IPS-20b (cell line): ENCODE data around the gene CBFA2T2.

Experiments used
- H3K27ac ChIP-seq: one replicate; pipeline ENCODE4 v1.5.1; 2013; ENCODE audit warnings: low read length
- H3K27me3 ChIP-seq: 2 replicates; pipeline ENCODE4 v1.6.1; 2013; ENCODE audit warnings: mild to moderate bottlenecking, low read length, inconsistent platforms; ENCODE audit not compliant: insufficient read depth
- H3K36me3 ChIP-seq: 2 replicates; pipeline ENCODE4 v1.6.1; 2013; ENCODE audit warnings: low read depth, mild to moderate bottlenecking, inconsistent platforms, low read length, moderate library complexity; ENCODE audit not compliant: insufficient read depth
- H3K4me1 ChIP-seq: 2 replicates; pipeline ENCODE4 v1.6.1; 2013; ENCODE audit warnings: mild to moderate bottlenecking, control low read depth, inconsistent platforms, low read length, moderate library complexity; ENCODE audit not compliant: insufficient read depth
- H3K4me3 ChIP-seq: 2 replicates; pipeline ENCODE4 v1.5.1; 2013; ENCODE audit warnings: mild to moderate bottlenecking, low read length, inconsistent platforms
- H3K9ac ChIP-seq: 2 replicates; pipeline ENCODE4 v1.6.1; 2013; ENCODE audit warnings: low read depth, mild to moderate bottlenecking, inconsistent platforms, low read length, moderate library complexity
- H3K9me3 ChIP-seq: 2 replicates; pipeline ENCODE4 v1.6.1; 2013; ENCODE audit warnings: mild to moderate bottlenecking, low read depth, low read length, inconsistent platforms; ENCODE audit not compliant: insufficient read depth

The CBFA2T2 gene

DNA sequence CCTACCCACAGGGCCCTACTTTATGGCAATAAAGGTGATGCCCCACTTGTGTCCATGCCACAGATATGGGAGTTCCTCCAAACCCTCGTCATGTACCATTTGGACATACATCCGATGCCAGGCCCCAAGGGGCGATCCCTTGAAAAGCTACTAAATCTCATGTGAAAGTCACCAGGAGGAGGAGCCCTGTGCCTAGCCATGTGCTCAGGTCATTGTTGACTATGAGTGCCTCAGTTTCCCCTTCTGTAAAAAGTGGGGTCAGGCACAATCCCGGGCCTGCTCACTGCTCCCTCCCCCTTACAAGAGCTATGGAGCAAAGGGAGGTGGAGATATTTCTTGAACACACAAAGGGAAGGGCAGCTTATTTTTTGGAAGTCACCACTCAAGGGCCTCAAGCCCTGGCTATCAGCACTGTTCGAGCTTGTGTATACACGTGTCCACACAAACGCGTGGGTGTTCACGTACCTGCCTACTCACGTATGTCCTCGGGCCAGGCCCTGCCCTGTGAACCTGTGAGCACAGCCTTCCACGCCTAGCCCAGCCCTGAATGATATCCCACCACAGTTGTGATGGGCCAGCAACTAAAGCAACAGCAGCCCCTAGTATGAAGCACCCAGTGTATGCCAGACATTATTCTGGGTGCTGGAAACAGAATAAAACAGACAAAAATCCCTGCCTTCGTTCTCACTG, 178.7 kb downstream of the CBFA2T2 start:
- Histone ChIP-seq H3K36me3 (peaks cover 19% of the 10 kb centered on the region), H3K27me3 (peaks cover 19% of the 10 kb centered on the region), H3K4me3 (no peak overlapping the region), H3K4me1 (peaks cover 19% of the 10 kb centered on the region; the same call in 1 of the 2 replicates), H3K9me3 (no peaks in the 10 kb centered on the region), H3K27ac (no peak overlapping the region), H3K9ac (no peak overlapping the region)

- H3K9ac ChIP-seq, result no peak overlapping the region
Observed at GRCh38 chr20:33669224-33669623, 179.3 kb downstream of the CBFA2T2 start.

DNA sequence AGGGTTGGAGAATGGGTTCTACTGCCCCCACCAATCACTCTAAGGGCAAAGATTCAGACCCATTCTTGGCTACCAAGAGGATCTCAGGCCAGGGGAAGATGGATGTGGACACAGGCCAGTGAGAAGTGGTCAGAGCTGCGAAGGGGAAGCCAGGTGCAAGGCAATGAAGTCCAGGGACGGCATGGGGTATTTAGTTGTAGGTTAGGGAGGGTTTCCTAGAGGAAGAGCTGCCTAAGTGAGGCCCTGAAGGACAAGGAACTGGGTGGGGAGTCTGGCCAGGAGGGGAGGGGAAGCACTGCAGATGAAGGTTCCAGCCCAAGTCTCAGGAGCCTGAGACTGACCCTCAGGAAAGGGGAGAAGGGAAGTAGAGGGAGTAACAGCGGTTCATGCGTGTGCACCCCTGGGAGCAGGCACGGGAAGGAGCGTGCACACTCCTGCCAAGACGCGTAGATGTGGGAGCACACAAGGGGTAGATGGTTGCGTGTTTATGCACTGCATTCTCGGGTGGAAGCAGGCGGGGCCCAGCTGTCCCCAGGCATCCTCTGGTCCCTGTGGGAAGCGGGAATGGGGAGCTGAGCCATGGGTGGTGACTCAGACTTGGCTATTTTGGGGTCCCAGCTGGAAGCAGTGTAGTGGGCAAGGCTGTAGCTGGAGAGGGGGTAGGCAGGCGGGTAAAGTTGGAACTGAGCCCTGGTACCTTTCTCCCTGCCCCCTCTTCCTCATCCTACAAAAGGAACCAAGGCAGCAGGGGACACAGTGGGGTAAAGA, 180.2 kb downstream of the CBFA2T2 start:
- H3K4me3 ChIP-seq, result no peak overlapping the region
- H3K36me3 ChIP-seq, result peaks cover 19% of the 10 kb centered on the region
- no peak overlapping the region for H3K9ac ChIP-seq
- no peaks in the 10 kb centered on the region for H3K9me3 ChIP-seq
- H3K27ac ChIP-seq, result no peak overlapping the region
- peaks cover 8% of the 10 kb centered on the region for H3K27me3 ChIP-seq
- peaks cover 17% of the 10 kb centered on the region for H3K4me1 ChIP-seq

More at GRCh38 chr20:33669224-33669623, 179.3 kb downstream of the CBFA2T2 start:
- H3K27ac ChIP-seq, result no peak overlapping the region
- peaks cover 17% of the 10 kb centered on the region; the same call in 1 of the 2 replicates for H3K4me1 ChIP-seq
- H3K4me3 ChIP-seq, result no peak overlapping the region
- no peaks in the 10 kb centered on the region for H3K9me3 ChIP-seq
- H3K27me3 ChIP-seq, result peaks cover 17% of the 10 kb centered on the region
- peaks cover 19% of the 10 kb centered on the region for H3K36me3 ChIP-seq

DNA sequence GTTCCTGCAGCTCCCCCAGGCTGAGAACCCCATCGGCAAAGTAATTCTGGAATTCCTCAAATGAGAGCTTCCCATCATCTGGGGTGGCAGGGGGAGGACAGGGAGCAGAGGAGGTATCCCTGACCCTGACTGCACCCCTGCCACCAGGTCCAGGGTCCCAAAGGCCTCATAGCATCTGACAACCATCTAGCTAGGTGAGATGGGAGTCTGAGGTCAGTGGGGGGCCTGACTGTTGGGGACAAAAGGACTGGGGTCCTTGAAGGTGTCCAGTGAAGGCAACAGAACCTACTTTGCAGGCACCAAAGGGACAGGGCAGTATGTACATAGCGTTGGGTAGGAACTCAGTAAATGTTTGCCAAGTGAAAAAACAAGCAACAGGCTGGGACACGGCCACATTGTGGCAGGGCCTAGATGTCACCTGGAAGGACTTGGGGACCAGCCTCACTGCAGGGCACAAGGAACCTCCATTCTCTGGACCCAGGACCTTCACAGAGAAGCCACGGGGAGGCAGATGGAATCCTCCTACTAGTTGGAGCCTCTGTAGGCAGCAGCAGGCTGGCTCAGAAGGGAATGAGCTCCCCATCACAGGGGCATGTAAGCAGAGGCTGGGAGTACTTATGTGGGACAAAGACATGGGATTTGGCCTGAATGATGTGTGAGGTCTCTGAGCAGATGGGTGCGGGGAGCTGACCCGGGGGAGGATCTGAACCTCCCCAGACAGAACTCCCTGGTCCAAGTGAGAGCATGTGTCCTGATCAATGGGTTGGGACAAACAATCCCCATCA, 181.0 kb downstream of the CBFA2T2 start:
- peaks cover 22% of the 10 kb centered on the region for H3K4me1 ChIP-seq
- H3K27ac ChIP-seq, result no peak overlapping the region

DNA sequence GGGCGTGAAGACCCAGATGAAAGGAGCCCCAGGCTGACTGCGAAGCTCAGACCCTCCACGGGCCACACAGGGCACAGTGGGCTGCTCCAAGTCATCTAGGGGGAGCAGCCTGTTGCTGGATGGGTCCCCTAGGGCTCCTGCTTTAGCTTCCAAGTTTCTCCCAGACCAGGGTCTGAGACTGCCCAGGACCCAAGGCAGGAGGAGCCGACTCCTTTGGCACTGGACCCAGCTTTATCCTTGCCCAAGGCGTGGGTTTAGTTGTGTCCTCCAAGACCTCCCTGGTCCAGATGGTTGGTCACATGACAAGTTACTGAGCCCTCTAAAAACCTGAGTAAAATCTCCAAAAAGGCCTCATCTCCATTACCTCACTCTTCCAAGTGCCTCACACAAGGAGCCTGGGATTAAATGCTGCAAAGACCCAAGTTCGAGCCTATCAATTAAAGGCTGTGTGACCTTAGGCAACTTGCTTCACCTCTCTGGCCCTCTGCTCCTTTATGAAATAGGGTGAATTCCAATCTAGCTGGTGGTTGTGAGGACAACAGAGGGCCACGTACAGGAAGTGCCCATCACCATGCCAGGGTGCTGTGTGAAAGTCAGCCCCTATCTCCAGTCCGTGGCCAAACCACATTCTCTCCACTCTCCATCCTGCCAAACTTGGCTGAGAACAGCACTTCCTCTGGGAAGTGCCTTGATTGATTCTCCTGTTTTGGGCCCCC, 181.8 kb downstream of the CBFA2T2 start:
- H3K9ac ChIP-seq, result no peak overlapping the region
- H3K9me3 ChIP-seq, result no peaks in the 10 kb centered on the region
- H3K4me3 ChIP-seq, result no peak overlapping the region
- H3K27ac ChIP-seq, result no peak overlapping the region
- peaks cover 25% of the 10 kb centered on the region for H3K36me3 ChIP-seq
- H3K27me3 ChIP-seq, result peaks cover 8% of the 10 kb centered on the region
- H3K4me1 ChIP-seq, result peaks cover 17% of the 10 kb centered on the region

More for the DNA sequence above, 181.0 kb downstream of the CBFA2T2 start:
- Histone ChIP-seq H3K36me3 (peaks cover 19% of the 10 kb centered on the region), H3K27me3 (peaks cover 8% of the 10 kb centered on the region), H3K9ac (no peak overlapping the region), H3K9me3 (no peaks in the 10 kb centered on the region), H3K4me3 (no peak overlapping the region)

GRCh38 chr20:33672426-33673113, 182.7 kb downstream of the CBFA2T2 start:
- Histone ChIP-seq H3K9ac (no peak overlapping the region; the same call in 1 of the 2 replicates), H3K4me1 (peaks cover 17% of the 10 kb centered on the region), H3K9me3 (no peaks in the 10 kb centered on the region), H3K4me3 (peak overlapping the region; percentile 84), H3K27me3 (peaks cover 4% of the 10 kb centered on the region), H3K36me3 (peaks cover 33% of the 10 kb centered on the region), H3K27ac (no peak overlapping the region)

DNA sequence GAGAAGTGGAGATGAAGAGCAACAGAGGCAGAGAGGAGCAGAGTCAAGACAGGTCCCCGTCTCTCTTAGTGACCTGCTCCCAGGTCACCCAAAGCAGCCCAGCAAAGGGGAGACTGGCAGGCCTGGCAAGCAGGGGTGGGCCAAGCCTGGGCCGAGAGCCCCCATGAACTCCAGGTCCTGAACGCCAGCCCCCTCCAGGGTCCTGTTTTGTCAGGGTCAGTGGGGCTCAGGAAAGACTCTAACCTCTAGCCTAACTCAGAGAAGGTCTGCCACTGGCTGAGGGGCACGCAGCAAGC, 183.2 kb downstream of the CBFA2T2 start:
- Histone ChIP-seq H3K9ac (peak overlapping the region; percentile 73; the same call in 1 of the 2 replicates), H3K4me1 (peaks cover 17% of the 10 kb centered on the region), H3K27ac (no peak overlapping the region), H3K9me3 (no peaks in the 10 kb centered on the region), H3K27me3 (no peaks in the 10 kb centered on the region; the same call in 1 of the 2 replicates), H3K36me3 (peaks cover 38% of the 10 kb centered on the region), H3K4me3 (peak overlapping the region; percentile 84)

DNA sequence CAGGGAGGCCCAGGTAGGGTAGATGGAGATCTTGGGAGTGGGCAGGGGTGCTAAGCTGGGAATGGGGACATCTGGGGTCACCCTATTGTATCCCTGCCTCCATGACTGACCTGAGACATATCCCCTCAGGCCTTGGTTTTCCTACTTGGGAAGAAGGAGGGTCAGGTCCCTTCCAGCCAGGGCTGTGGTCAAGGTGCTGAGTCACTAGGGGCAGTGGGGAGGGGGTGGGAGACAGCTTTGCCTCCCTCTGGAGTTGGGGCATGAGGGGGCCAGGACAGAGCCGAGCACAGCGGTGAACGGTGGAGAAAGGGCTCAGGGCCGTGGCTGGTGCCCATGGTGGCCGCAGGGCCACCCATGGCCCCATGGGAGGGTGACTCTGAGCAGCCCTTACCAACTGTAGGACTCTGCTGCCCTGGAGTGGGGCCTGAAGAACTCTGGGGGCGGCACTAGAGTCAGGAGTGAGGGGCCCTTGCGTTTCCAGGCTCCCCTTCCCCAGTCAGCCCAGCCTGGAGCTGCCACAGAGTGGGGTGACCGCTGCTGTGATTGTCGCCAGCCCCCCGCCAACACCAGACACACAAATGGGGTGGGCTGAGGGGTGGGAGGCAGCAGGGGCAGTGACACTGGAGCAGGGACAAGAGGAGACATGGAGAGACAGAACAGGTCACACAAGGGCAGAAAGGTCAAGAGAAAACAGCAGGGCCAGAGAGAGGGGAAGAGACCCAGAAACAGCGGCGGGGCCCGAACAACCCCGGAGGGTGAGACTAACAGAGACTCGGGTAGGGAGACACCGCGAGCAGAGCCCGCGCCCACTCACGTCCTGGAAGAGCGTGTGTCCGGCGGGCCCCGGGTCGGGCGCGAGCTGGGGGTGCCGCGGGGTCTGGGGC, 183.8 kb downstream of the CBFA2T2 start:
- no peaks in the 10 kb centered on the region for H3K9me3 ChIP-seq
- no peaks in the 10 kb centered on the region for H3K27me3 ChIP-seq
- H3K4me1 ChIP-seq, result peaks cover 17% of the 10 kb centered on the region
- H3K27ac ChIP-seq, result peak overlapping the region; percentile 28
- peak overlapping the region; percentile 84 for H3K4me3 ChIP-seq
- peaks cover 42% of the 10 kb centered on the region for H3K36me3 ChIP-seq
- peak overlapping the region; percentile 73 for H3K9ac ChIP-seq

- no peaks in the 10 kb centered on the region for H3K27me3 ChIP-seq
- peaks cover 45% of the 10 kb centered on the region for H3K36me3 ChIP-seq
- H3K4me1 ChIP-seq, result peaks cover 17% of the 10 kb centered on the region
- no peaks in the 10 kb centered on the region for H3K9me3 ChIP-seq
- peak within 1 kb of the TSS; percentile 28 for H3K27ac ChIP-seq
- peak within 1 kb of the TSS; percentile 80 for H3K9ac ChIP-seq
- H3K4me3 ChIP-seq, result peak within 1 kb of the TSS; percentile 84
Observed at GRCh38 chr20:33674294-33675135, 184.6 kb downstream of the CBFA2T2 start, which contains the start of gene NECAB3. Gene NECAB3, minus strand, starts transcription at chr20:33674428. Its CDS starts 76 bp downstream, at chr20:33674352.
